Stomach (tissue), 9 donors: Measurements from ENCODE around the gene RABGAP1L. TPM values are rescaled to one million over a fixed set of nuclear protein-coding genes. Genes with fewer than 3 reads are reported as not detected.
A peak's percentile ranks its signal among the peaks of the same experiment; 100 is the strongest.

Experiments used
- DNase-seq, 2 donors: peaks; one replicate each; pipeline versions ENCODE4 v3.0.0 to v3.0.0-alpha.2; 2013 to 2019
- H3K27ac ChIP-seq, 5 donors: fragments of 200-600 bp in 4 of 5; sonication (generic) in 4 of 5; one replicate each; pipeline ENCODE4 v1.5.1; 2013 to 2019; ENCODE audit warnings: mild to moderate bottlenecking in 1 of 5, moderate library complexity in 1 of 5
- H3K27me3 ChIP-seq, 3 donors: fragments of 200-600 bp; sonication (generic); one replicate each; pipeline ENCODE4 v1.5.1; 2017 to 2019; ENCODE audit warnings: mixed run types in 1 of 3
- H3K36me3 ChIP-seq, 4 donors: fragments of 200-600 bp; sonication (generic); 1 replicate in 3 of 4; 2 replicates in 1 of 4; pipeline ENCODE4 v1.5.1; 2016 to 2019
- H3K4me1 ChIP-seq, 4 donors: fragments of 200-600 bp; sonication (generic); one replicate each; pipeline ENCODE4 v1.5.1; 2016 to 2019
- H3K4me3 ChIP-seq, 4 donors: fragments of 200-600 bp; sonication (generic) in 3 of 4; one replicate each; pipeline ENCODE4 v1.5.1; 2016 to 2019; ENCODE audit warnings: mild to moderate bottlenecking in 1 of 4
- H3K9me3 ChIP-seq, 4 donors: fragments of 200-600 bp; sonication (generic); one replicate each; pipeline ENCODE4 v1.5.1; 2016 to 2019
- CTCF ChIP-seq, 7 experiments: fragments of 450-650 bp in 4 of 7; fragments of 200-600 bp in 3 of 7; sonication (generic) in 3 of 7; IDR thresholded peaks; one replicate each; pipeline ENCODE4 v1.5.1; 2016 to 2019; ENCODE audit warnings: antibody characterized with exemption in 7 of 7, control low read depth in 2 of 7, mild to moderate bottlenecking in 1 of 7
- EP300 ChIP-seq: sonication (generic); formaldehyde crosslinking; IDR thresholded peaks from one replicate; pipeline ENCODE4 v1.6.1; 2017; ENCODE audit warnings: antibody characterized with exemption
- POLR2A ChIP-seq, 4 donors: fragments of 450-650 bp; IDR thresholded peaks; one replicate each; pipeline ENCODE4 v1.6.1; 2016; ENCODE audit warnings: antibody characterized with exemption in 4 of 4, control low read depth in 2 of 4, mild to moderate bottlenecking in 1 of 4, moderate library complexity in 1 of 4
- POLR2AphosphoS5 ChIP-seq, 3 donors: sonication (generic); formaldehyde crosslinking; IDR thresholded peaks; one replicate each; pipeline ENCODE4 v1.6.1; 2016; ENCODE audit warnings: antibody characterized with exemption in 3 of 3
- WGBS, 5 donors: extraction: QIAGEN DNeasy Blood & Tissue Kit in 3 of 5; methylation state at CpG; one replicate each; pipeline versions ENCODE4 v1.1.5 to v1.1.7; 2013 to 2018; 5-methylcytosine and 5-hydroxymethylcytosine counted together
- intact Hi-C: fragments of 100-400 bp; cut with DNase I; formaldehyde crosslinking; loops from one replicate; pipeline ENCODE4 v1.15.1; 2023; ENCODE audit warnings: low total_unique reads
- polyA plus RNA-seq, 3 donors: library from polyadenylated mRNA; stranded (reverse); fragments of 200-250 nt; gene quantifications; one replicate each; pipeline ENCODE4 v1.2.3, GENCODE V29; 2013
- total RNA-seq, 5 donors: library from RNA; depleted of rRNA; stranded (reverse); fragments of >200 nt; gene quantifications; one replicate each; pipeline versions ENCODE4 v1.1.0 to v1.2.3, GENCODE V29; 2014 to 2016
- donor health status: healthy with polysubstance abuse.
- donor health status: Bipolar disorder and iron deficiency.
- donor health status: healthy.

RABGAP1L gene
- total and polyA plus RNA-seq, 8 donors: 14.2 to 238 (median 57.9) TPM

DNA sequence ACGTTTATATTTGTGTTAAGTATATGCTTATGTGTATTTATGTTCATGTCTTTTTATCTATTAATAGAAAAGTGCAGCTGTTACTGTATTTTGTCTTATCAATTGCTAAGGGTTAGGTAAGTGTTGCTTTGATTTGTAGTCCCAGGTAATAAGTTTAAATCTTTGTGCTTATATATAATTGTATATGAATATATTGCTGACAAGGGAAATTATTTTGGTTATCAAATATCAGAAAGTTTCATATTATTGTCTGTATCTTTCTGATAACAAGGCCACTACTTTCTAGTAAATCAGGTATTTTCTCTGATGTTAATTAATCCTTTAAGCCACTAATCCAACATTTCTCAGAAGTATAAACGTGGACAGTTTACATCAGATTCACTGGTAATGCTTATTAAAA is 309.7 kb downstream of the RABGAP1L start:
- H3K27me3 ChIP-seq: no peaks in the 10 kb centered on the region
- no peak overlapping the region for H3K4me3 ChIP-seq
- TF ChIP-seq EP300 (no peak), POLR2AphosphoS5 (IDR thresholded peaks at IDR 0.05) (no peak), CTCF (IDR thresholded peaks at IDR 0.05) (no peak), POLR2A (IDR thresholded peaks at IDR 0.05) (no peak)
- intact Hi-C loops: no loop called here
- H3K9me3 ChIP-seq: no peaks in the 10 kb centered on the region
- no peak overlapping the region for H3K27ac ChIP-seq
- WGBS, 5 donors: 43 to 56% (median 53%) methylated on average over 2 of the region's 2 CpGs
- no peak for DNase-seq
- no peaks in the 10 kb centered on the region for H3K36me3 ChIP-seq
- no peaks in the 10 kb centered on the region for H3K4me1 ChIP-seq

- H3K9me3 ChIP-seq: no peaks in the 10 kb centered on the region
- no peak overlapping the region for H3K4me3 ChIP-seq
- intact Hi-C loops: no loop called here
- no peak for DNase-seq
- no peaks in the 10 kb centered on the region for H3K4me1 ChIP-seq
- WGBS, 5 donors: 19 to 48% (median 40%) methylated on average over 1 of the region's 1 CpG
- TF ChIP-seq EP300 (no peak), POLR2AphosphoS5 (IDR thresholded peaks at IDR 0.05) (no peak), CTCF (IDR thresholded peaks at IDR 0.05) (no peak), POLR2A (IDR thresholded peaks at IDR 0.05) (no peak)
- H3K27ac ChIP-seq: no peak overlapping the region
- H3K27me3 ChIP-seq: no peaks in the 10 kb centered on the region
- no peaks in the 10 kb centered on the region for H3K36me3 ChIP-seq
These were observed 310.4 kb downstream of the RABGAP1L start for GRCh38 chr1:174469687-174470086.

DNA sequence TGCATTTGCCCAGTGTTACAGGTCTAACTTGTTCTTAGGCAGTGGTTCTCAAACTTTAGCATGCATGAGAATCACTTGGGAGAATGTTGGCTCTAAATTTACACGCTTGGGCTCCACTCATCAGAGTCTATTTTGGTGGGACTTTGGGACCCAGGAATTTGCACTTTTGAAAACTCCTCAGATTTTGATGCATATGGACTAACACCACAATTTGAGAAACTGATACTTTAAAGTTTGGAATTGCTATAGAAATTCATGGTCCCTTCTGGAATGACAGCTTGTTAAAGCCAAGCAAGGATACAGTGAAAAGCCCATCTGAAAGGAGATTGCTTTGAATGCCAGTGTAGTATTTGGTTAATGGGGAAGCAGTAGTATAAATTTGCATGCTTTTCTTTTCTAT is 320.0 kb downstream of the RABGAP1L start:
- TF ChIP-seq CTCF (IDR thresholded peaks at IDR 0.05) (no peak), EP300 (no peak), POLR2AphosphoS5 (IDR thresholded peaks at IDR 0.05) (no peak), POLR2A (IDR thresholded peaks at IDR 0.05) (no peak)
- H3K36me3 ChIP-seq: no peaks in the 10 kb centered on the region
- intact Hi-C loops: no loop called here
- no peak overlapping the region for H3K4me3 ChIP-seq
- 95 to 100% (median 100%) methylated on average over 1 of the region's 1 CpG for WGBS, 5 donors
- no peaks in the 10 kb centered on the region for H3K27me3 ChIP-seq
- H3K4me1 ChIP-seq: no peaks in the 10 kb centered on the region
- no peaks in the 10 kb centered on the region for H3K9me3 ChIP-seq
- no peak for DNase-seq
- H3K27ac ChIP-seq: no peak overlapping the region

DNA sequence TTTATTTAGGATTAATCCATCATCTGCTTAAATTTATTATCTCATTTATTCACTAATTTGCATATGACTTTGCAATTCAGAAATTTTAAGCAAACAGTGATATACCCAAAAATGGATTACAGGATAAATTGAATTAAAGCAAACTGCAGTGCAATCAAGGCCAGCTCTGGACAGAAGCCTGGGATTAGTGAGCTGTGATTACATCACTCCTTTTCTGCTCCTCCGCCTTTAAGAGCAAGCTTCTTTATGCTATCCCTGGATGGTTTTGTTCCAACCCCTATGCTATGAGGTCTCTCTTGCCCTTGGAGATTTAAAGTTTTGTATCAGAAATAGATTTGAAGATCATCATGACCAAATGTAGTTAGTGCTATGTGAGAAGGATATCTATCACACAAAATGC is 321.0 kb downstream of the RABGAP1L start:
- no peaks in the 10 kb centered on the region for H3K36me3 ChIP-seq
- no peak overlapping the region for H3K4me3 ChIP-seq
- peak in 1 of 2 donors; percentile 36 for DNase-seq
- H3K4me1 ChIP-seq: no peaks in the 10 kb centered on the region
- H3K27ac ChIP-seq: no peak overlapping the region
- WGBS, 5 donors: 75 to 100% (median 78%) methylated on average over 1 of the region's 1 CpG
- no peak for TF ChIP-seq POLR2A (IDR thresholded peaks at IDR 0.05)
- no peak for TF ChIP-seq POLR2AphosphoS5 (IDR thresholded peaks at IDR 0.05)
- TF ChIP-seq EP300: no peak
- intact Hi-C loops: no loop called here
- H3K27me3 ChIP-seq: no peaks in the 10 kb centered on the region
- H3K9me3 ChIP-seq: no peaks in the 10 kb centered on the region

- WGBS, 5 donors: 92 to 100% (median 92%) methylated on average over 2 of the region's 2 CpGs
- H3K4me3 ChIP-seq: no peak overlapping the region
These were observed 332.3 kb downstream of the RABGAP1L start for GRCh38 chr1:174491606-174492005.

More at GRCh38 chr1:174491606-174492005, 332.3 kb downstream of the RABGAP1L start:
- TF ChIP-seq POLR2A (IDR thresholded peaks at IDR 0.05) (no peak), POLR2AphosphoS5 (IDR thresholded peaks at IDR 0.05) (no peak), EP300 (no peak), CTCF (IDR thresholded peaks at IDR 0.05) (no peak)
- H3K9me3 ChIP-seq: no peaks in the 10 kb centered on the region
- H3K4me1 ChIP-seq: no peaks in the 10 kb centered on the region
- DNase-seq: no peak
- intact Hi-C loops: no loop called here
- no peak overlapping the region for H3K27ac ChIP-seq
- no peaks in the 10 kb centered on the region for H3K27me3 ChIP-seq
- H3K36me3 ChIP-seq: no peaks in the 10 kb centered on the region
